NOMO-1 (cell line): Measurements from ENCODE around the gene DOCK1.

Experiments
- DNase-seq, 2 experiments: peaks; one replicate each; lab custom pipeline; 2025; ENCODE audit not compliant: unreplicated experiment in 2 of 2; lab: John Stamatoyannopoulos, UW

Gene DOCK1

GRCh38 chr10:127157506-127158200 is 252.4 kb downstream of the DOCK1 start:
- no peak for DNase-seq

DNA sequence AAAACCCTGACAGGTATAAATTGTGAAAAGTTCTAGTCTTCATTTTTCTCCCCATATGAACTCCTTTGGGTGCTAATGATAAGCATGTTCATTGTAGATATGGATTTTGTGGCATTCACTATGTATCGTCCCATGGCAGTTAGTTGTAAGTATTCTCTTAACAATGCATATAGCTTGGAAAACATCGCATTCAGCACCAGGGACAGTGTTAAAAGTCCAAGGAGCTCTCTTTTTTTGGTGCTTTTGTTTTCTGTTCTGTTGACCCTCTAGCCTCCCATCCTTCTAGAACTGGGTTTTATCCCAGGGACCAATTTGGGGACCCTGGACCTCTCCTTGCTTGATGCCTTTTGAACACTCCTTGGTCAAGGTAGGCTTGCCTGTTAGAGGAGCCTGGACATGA is 253.4 kb downstream of the DOCK1 start:
- DNase-seq: no peak

- DNase-seq: no peak
Measured at GRCh38 chr10:127159648-127160245, 254.5 kb downstream of the DOCK1 start.

- no peak for DNase-seq
Measured at GRCh38 chr10:127161482-127161881, 256.3 kb downstream of the DOCK1 start.

- no peak for DNase-seq
Measured at GRCh38 chr10:127162841-127163240, 257.6 kb downstream of the DOCK1 start.

GRCh38 chr10:127168261-127168660 is 263.0 kb downstream of the DOCK1 start:
- no peak for DNase-seq

- DNase-seq: no peak
Measured at GRCh38 chr10:127174866-127175265, 269.6 kb downstream of the DOCK1 start.

- DNase-seq: no peak
Measured at GRCh38 chr10:127175357-127176110, 270.3 kb downstream of the DOCK1 start.

- no peak for DNase-seq
Measured at GRCh38 chr10:127176649-127177048, 271.4 kb downstream of the DOCK1 start.

DNA sequence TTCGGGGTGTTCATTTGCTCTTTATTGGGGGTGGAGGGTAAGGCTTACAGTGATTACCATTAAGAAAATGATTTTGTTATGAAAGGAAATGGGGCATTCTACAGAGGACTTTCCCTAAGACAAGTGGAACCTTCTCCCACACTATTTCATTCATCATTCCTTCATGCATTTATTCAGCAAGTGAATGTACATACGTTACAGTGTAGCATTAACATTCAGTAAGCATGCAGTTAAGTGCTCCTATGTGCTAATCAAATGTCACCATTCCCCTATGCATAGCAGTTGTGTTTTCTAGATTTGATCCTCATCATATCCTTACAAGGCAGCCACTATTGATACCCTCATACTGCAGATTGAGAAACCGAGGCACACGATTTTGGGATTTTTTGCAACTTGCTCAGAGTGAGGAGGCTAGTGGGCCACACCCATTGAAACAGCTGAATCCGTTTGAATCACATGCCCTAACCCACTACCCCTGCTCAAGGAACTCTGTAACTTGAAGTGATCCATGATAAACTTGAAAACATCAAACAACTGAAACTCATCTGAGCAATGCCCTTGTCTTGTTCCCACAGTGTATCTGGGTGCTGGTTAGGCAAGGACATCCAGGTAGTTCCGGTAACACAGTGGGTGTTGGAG is 274.5 kb downstream of the DOCK1 start:
- no peak for DNase-seq

- DNase-seq: no peak
Measured at GRCh38 chr10:127182161-127182560, 276.9 kb downstream of the DOCK1 start.

DNA sequence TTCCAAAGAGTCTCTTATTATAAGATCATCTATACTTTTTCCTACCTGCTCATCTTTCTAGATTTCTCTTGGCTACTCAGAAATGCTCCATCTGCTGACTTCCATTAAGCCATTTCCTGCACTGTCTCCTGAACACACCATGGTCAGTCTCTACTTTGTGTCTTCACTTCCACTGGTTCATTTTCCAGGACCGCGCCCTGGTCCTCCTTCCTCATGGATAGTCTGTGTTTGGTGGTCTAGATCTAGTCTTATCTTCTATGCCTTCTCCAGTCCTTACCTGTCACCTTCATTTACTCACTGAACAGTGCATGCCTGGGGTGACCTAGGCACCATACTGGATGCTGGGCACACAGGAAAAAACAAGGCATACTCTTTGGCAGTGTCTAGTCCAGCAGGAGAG is 279.4 kb downstream of the DOCK1 start:
- DNase-seq: no peak

- DNase-seq: no peak
Measured at GRCh38 chr10:127186813-127187212, 281.6 kb downstream of the DOCK1 start.

- no peak for DNase-seq
Measured at GRCh38 chr10:127189226-127189625, 284.0 kb downstream of the DOCK1 start.

- no peak for DNase-seq
Measured at GRCh38 chr10:127190427-127190826, 285.2 kb downstream of the DOCK1 start.

DNA sequence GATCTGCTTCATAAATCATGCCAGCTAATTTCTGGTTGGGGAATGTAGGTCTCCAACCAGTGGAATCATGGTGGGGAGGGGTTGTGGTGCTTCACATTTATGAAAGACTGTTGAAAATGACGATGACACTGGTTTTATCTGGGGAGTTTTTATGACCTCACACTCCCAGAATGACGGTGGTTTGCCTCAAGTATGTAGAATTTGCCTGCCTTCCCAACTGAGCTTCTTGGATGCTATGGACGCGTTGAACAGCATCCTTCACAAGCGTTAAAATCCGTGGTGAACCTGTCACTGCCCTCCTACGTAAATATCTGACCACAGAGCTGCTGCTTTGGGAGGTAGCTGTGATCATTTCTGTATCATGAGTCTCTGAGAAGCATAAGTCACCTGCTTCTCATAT is 287.9 kb downstream of the DOCK1 start:
- DNase-seq: no peak

GRCh38 chr10:127194111-127194510 is 288.9 kb downstream of the DOCK1 start:
- DNase-seq: no peak

DNA sequence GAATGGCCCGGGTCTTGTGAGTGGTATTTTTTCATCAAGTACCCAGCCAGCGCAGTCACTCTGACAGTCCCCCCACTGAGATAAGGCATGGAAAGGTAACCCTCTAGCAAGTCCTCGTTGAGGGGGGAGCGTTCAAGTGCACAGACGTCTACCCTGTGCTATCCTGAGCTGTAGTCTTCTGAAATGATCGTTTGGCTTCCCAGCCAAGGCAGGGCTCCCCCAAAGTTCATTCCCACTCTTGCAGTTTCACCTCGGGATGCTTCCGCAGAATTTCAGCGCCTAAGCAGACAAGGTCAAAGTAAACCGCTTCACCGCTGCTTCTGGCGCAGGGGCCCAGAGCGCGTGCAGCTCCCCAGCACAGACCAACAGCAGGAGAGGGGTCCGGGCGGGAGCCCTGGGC is 289.4 kb downstream of the DOCK1 start:
- DNase-seq: no peak

- DNase-seq: no peak
Measured at GRCh38 chr10:127195041-127195506, 289.8 kb downstream of the DOCK1 start.

GRCh38 chr10:127195571-127196281 is 290.5 kb downstream of the DOCK1 start:
- DNase-seq: no peak
